ENCODE data around the gene C14orf132.
"Not testable (repeated sequence)": the region's sequence is repeated elsewhere in the genome, so short reads cannot be mapped to it uniquely, and the experiment has no call there.

The C14orf132 gene

GRCh38 chr14:96060186-96060933, 21.2 kb downstream of the C14orf132 start:
- DNase-seq: no peak

- DNase-seq: no peak
These were observed 22.8 kb downstream of the C14orf132 start for GRCh38 chr14:96062010-96062409.

- no peak for DNase-seq
These were observed 23.3 kb downstream of the C14orf132 start for GRCh38 chr14:96062506-96062905.

GRCh38 chr14:96064866-96065265, 25.7 kb downstream of the C14orf132 start:
- no peak for DNase-seq

- no peak for DNase-seq
These were observed 26.7 kb downstream of the C14orf132 start for GRCh38 chr14:96065661-96066459.

- DNase-seq: no peak
These were observed 27.8 kb downstream of the C14orf132 start for GRCh38 chr14:96066976-96067375.

- DNase-seq: no peak
These were observed 29.1 kb downstream of the C14orf132 start for GRCh38 chr14:96067985-96068930.

GRCh38 chr14:96069421-96069820, 30.3 kb downstream of the C14orf132 start:
- no peak for DNase-seq

- DNase-seq: no peak
These were observed 32.4 kb downstream of the C14orf132 start for GRCh38 chr14:96071561-96071960.

- DNase-seq: no peak
These were observed 32.9 kb downstream of the C14orf132 start for GRCh38 chr14:96072076-96072475.

- DNase-seq: no peak
These were observed 33.6 kb downstream of the C14orf132 start for GRCh38 chr14:96072746-96073145.

- not testable (repeated sequence) for DNase-seq
These were observed 34.3 kb downstream of the C14orf132 start for GRCh38 chr14:96073260-96074039.

- no peak for DNase-seq
These were observed 38.9 kb downstream of the C14orf132 start for GRCh38 chr14:96077983-96078624.

GRCh38 chr14:96078625-96079016, 39.5 kb downstream of the C14orf132 start:
- DNase-seq: no peak

- DNase-seq: no peak
These were observed 39.9 kb downstream of the C14orf132 start for GRCh38 chr14:96079066-96079465.

- no peak for DNase-seq
These were observed 41.4 kb downstream of the C14orf132 start for GRCh38 chr14:96080571-96080970.

- no peak for DNase-seq
These were observed 42.1 kb downstream of the C14orf132 start for GRCh38 chr14:96081224-96081623.

GRCh38 chr14:96081767-96082400, 42.7 kb downstream of the C14orf132 start:
- DNase-seq: no peak

- no peak for DNase-seq
These were observed 43.5 kb downstream of the C14orf132 start for GRCh38 chr14:96082420-96083300.
